PC-9 (cell line): Measurements from ENCODE around the gene ZNF865.

Experiments used
- CTCF ChIP-seq: fragments of 200-600 bp; sonication (generic); conservative IDR thresholded peaks from 2 replicates; pipeline ENCODE4 v1.6.1; 2017; ENCODE audit warnings: mixed run types, antibody characterized with exemption, mild to moderate bottlenecking, moderate library complexity
- EZH2 ChIP-seq: fragments of 200-600 bp; sonication (generic); IDR thresholded peaks from 2 replicates; pipeline ENCODE4 v1.8.0; 2017; ENCODE audit warnings: antibody characterized with exemption, low read depth

GRCh38 chr19:55653651-55654322, 48.3 kb downstream of the ZNF865 start:
- no peak for TF ChIP-seq EZH2
- peak; percentile 97 for TF ChIP-seq CTCF
